Effector memory CD4-positive, alpha-beta T cell (primary cell): ENCODE measurements around the gene TSPAN11.

Source experiments
- DNase-seq, 3 donors: peaks; one replicate each; pipeline ENCODE4 v3.0.0-alpha.2; 2020
- H3K27ac ChIP-seq: 2 replicates; pipeline ENCODE4 v1.7.0; 2013; ENCODE audit warnings: mild to moderate bottlenecking, low read length, moderate library complexity; ENCODE audit not compliant: insufficient read depth, poor library complexity, severe bottlenecking
- H3K27me3 ChIP-seq: replicated peaks from 2 replicates; pipeline ENCODE4 v1.7.0; 2013; ENCODE audit warnings: mild to moderate bottlenecking, low read length; ENCODE audit not compliant: insufficient read depth, control insufficient read depth, poor library complexity, severe bottlenecking
- H3K36me3 ChIP-seq: 2 replicates; pipeline ENCODE4 v1.7.0; 2013; ENCODE audit warnings: mild to moderate bottlenecking, low read length, moderate library complexity; ENCODE audit not compliant: control insufficient read depth, insufficient read depth
- H3K4me1 ChIP-seq: 2 replicates; pipeline ENCODE4 v1.7.0; 2013; ENCODE audit warnings: low read length, mild to moderate bottlenecking; ENCODE audit not compliant: control insufficient read depth, insufficient read depth, poor library complexity, severe bottlenecking
- H3K4me3 ChIP-seq: 2 replicates; pipeline ENCODE4 v1.7.0; 2013; ENCODE audit warnings: low read length, low read depth, mild to moderate bottlenecking; ENCODE audit not compliant: insufficient read depth, poor library complexity, severe bottlenecking
- H3K9me3 ChIP-seq: 2 replicates; pipeline ENCODE4 v1.7.0; 2013; ENCODE audit warnings: mild to moderate bottlenecking, low read length, moderate library complexity; ENCODE audit not compliant: control insufficient read depth

TSPAN11 gene

DNA sequence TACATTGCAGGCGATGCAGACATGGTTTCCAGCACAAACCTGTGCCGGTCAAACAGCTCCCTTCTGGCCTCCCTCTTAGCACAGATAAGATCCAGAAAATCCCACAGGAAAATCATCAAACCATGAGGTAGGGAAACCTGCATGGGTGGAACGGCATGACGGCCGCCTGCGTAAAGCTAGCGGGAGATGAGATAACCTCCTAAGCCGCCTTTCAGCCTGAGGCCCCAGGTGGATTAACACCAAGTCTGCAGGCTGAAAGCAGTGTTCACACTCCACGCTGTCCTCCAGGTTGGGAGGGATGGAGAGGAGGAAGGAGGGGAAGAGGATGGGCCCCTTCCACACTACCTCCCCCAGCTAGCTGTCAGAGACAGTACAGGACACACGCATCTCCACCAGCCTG, 63.8 kb downstream of the TSPAN11 start:
- no peak for DNase-seq
- Histone ChIP-seq H3K27ac (no peak overlapping the region), H3K4me1 (no peaks in the 10 kb centered on the region), H3K36me3 (no peaks in the 10 kb centered on the region), H3K4me3 (no peak overlapping the region), H3K27me3 (no peaks in the 10 kb centered on the region), H3K9me3 (no peaks in the 10 kb centered on the region)

DNA sequence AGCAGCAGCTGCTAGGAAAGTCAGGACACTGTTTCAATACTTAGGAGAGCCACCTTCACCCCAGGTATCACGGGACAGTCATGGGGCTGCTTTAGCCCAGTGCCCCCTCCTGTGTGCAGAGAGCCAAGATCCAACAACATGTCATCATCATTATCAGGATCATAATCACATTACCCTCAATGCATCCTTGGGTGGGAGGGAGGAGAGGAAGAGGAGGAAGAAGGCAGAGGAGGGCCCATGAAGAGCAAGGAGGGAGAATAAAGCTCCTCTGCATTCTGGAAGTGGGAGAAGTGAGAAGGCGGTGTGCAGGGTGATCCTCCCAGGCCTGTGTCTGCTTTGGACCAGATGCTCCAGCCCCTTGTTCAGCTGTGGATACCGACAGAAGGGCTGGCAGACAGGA, 64.2 kb downstream of the TSPAN11 start:
- H3K4me1 ChIP-seq, result no peaks in the 10 kb centered on the region
- no peaks in the 10 kb centered on the region for H3K9me3 ChIP-seq
- no peak overlapping the region for H3K4me3 ChIP-seq
- no peaks in the 10 kb centered on the region for H3K36me3 ChIP-seq
- no peak overlapping the region for H3K27ac ChIP-seq
- no peak for DNase-seq
- no peaks in the 10 kb centered on the region for H3K27me3 ChIP-seq

DNA sequence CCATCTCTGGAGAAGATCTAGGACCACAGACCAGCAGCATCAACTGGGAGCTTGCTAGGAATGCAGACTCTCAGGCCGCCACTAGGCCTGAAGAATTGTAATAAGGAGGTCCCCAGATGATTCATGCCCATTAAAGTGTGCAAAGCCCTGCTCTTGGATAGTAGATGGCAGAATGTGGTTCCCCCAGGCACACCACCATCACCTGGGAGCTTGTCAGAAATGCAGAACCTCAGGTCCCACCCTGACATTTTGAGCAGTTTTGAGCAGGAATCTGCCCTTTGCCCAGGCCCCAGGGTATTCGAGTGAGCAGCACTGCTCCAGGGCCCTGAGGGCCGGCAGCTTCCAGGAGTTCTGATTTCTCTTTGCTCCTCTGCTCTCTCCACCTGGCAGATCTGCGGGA, 64.9 kb downstream of the TSPAN11 start:
- Histone ChIP-seq H3K27me3 (no peaks in the 10 kb centered on the region), H3K9me3 (no peaks in the 10 kb centered on the region), H3K4me3 (no peak overlapping the region), H3K36me3 (no peaks in the 10 kb centered on the region), H3K27ac (no peak overlapping the region), H3K4me1 (no peaks in the 10 kb centered on the region)
- DNase-seq, result no peak

DNA sequence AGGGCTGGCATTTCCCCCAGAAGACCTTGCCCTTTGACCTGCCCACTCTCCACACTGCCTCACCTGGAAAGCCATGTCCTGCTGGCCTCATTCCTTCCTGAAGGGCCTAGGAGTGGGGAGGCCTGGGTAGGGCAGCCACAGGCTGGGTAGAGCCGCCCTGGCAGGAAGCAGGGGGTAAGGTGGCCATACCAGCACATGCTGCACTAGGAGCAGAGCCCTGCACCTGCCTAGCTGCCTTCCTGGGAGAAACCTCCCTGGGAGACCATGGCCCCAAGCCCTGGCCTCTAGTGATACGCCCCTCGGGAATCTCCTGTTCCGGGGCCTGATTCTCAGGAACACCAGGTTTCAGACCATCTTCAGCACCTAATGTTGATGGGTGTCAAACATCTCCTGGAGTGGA, 65.8 kb downstream of the TSPAN11 start:
- no peak overlapping the region for H3K4me3 ChIP-seq
- DNase-seq, result no peak
- H3K4me1 ChIP-seq, result no peaks in the 10 kb centered on the region
- no peaks in the 10 kb centered on the region for H3K27me3 ChIP-seq
- H3K27ac ChIP-seq, result no peak overlapping the region
- no peaks in the 10 kb centered on the region for H3K9me3 ChIP-seq
- no peaks in the 10 kb centered on the region for H3K36me3 ChIP-seq

DNA sequence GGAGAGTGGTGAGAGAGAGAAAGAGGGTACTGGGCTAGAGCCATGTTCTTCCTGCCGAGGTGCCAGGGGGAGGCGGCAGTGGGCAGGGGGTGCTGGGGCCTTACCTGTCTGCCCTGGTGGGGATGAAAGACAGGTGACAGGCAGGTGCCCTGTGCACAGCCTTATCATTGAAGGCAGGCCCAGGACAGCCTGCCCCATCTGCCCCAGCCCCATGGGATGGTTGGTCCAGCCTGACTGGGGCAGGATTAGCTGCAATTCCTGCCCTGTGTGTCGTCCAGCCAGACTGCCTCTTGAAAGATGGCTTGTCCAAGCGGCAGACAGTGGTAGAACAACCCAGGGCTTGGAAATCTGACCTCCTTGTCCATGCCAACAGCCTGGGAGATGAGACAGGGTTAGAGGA, 67.2 kb downstream of the TSPAN11 start:
- DNase-seq, result no peak
- H3K36me3 ChIP-seq, result no peaks in the 10 kb centered on the region
- H3K9me3 ChIP-seq, result no peaks in the 10 kb centered on the region
- H3K4me3 ChIP-seq, result no peak overlapping the region
- H3K27ac ChIP-seq, result no peak overlapping the region
- H3K4me1 ChIP-seq, result no peaks in the 10 kb centered on the region
- H3K27me3 ChIP-seq, result no peaks in the 10 kb centered on the region

DNA sequence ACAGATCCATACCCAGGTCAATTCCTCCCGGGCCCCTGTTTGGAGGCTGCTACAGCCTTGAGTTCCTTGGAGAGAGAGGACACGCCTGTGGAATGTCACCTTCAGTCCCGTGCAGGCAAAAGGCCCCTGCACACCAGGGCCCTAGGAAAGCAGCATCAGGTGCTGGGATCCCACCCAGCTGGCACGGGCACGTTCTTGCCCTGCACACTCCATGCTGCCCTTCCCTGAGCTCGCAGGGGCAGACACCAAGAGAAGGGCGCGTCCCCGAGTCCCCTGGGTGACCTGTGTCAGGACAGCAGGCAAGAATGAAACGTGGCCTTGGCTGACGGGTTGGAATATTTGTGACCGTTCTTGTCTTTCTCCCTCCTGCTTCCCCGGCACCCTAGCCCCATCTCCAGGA, 67.7 kb downstream of the TSPAN11 start:
- H3K27me3 ChIP-seq, result no peaks in the 10 kb centered on the region
- no peak overlapping the region for H3K27ac ChIP-seq

DNA sequence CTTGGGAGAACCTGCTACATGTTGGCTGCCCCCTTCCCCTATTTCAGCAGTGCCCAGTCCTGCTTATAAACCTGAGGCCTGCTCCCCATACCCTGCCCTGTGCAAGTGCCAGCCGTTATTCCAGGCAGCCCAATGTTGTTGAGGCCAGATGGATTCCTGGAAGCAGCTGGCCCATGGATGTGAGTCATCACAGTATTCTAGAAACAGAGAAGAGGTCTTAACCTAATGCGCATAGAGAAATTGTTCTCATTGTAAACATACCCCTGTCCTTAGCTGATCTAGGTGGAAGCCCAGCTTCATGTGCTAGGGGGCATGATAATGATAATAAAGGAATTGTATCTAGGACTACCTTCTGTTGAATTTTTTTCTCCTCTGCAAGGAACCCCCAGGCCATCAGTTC, 69.7 kb downstream of the TSPAN11 start:
- Histone ChIP-seq H3K27ac (no peak overlapping the region), H3K36me3 (no peaks in the 10 kb centered on the region), H3K4me1 (no peaks in the 10 kb centered on the region), H3K4me3 (no peak overlapping the region), H3K27me3 (no peaks in the 10 kb centered on the region), H3K9me3 (no peaks in the 10 kb centered on the region)
- DNase-seq, result no peak

More for the DNA sequence above, 67.7 kb downstream of the TSPAN11 start:
- Histone ChIP-seq H3K4me1 (no peaks in the 10 kb centered on the region), H3K9me3 (no peaks in the 10 kb centered on the region), H3K36me3 (no peaks in the 10 kb centered on the region), H3K4me3 (no peak overlapping the region)
- no peak for DNase-seq

DNA sequence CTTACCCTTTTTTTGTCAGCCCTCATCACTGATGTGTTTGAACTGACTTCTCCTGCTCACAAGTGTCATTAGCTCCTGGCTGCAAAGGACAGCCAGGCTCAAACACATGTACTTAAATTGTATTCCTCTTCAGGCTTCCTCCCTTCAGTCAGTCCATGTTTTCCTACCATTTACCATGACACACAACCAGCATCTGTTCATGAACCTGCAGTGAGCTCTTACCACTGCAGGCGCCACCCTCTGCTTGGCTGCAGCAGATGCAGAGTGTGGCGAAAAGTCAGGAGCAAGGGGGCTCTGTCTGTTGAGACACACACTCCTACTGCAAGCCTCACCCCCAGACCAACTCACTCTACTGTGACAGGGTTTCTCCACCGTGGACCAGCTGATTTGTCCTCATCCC, 70.2 kb downstream of the TSPAN11 start:
- Histone ChIP-seq H3K27me3 (no peaks in the 10 kb centered on the region), H3K27ac (no peak overlapping the region)

DNA sequence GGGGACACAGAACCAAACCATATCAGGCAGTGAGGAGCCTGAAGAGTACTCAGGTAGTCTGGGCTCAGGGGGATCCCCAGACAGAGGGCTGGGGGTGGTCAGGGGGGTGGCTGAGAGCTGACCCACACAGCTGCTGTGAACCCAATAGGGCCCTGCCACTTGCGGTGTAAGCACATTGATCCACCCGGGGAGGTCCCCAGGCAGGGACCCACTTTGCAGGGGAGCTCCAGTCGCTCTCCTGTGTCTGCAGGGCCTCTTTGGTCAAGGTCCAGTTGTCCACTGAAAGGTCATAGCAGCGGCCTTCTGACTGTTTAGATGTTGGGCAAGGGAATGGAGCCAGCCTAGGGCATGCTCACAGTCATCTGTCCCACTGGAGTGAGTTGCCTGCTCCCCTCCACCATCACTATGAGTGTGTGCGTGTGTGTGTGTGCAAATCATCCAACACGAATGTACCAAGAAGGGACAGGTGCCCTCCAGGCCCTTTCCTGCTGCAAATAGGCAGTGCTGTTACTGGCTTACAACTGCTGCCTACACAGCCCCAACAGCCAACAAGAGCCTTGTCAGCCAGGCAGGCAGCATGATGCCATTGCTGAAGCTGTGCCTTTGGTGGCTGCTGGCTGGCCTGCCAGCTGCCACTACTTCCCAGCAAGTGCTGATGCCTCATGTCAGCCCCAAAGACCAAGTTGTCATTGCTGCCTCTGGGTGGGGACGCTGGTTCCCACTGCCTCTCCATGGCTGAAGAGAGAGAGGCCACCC, 71.3 kb downstream of the TSPAN11 start:
- DNase-seq, result no peak
- no peaks in the 10 kb centered on the region for H3K36me3 ChIP-seq
- no peaks in the 10 kb centered on the region for H3K27me3 ChIP-seq
- H3K27ac ChIP-seq, result no peak overlapping the region
- H3K4me1 ChIP-seq, result no peaks in the 10 kb centered on the region
- no peaks in the 10 kb centered on the region for H3K9me3 ChIP-seq
- H3K4me3 ChIP-seq, result no peak overlapping the region

More for the DNA sequence above, 70.2 kb downstream of the TSPAN11 start:
- Histone ChIP-seq H3K36me3 (no peaks in the 10 kb centered on the region), H3K4me3 (no peak overlapping the region), H3K9me3 (no peaks in the 10 kb centered on the region), H3K4me1 (no peaks in the 10 kb centered on the region)
- no peak for DNase-seq

DNA sequence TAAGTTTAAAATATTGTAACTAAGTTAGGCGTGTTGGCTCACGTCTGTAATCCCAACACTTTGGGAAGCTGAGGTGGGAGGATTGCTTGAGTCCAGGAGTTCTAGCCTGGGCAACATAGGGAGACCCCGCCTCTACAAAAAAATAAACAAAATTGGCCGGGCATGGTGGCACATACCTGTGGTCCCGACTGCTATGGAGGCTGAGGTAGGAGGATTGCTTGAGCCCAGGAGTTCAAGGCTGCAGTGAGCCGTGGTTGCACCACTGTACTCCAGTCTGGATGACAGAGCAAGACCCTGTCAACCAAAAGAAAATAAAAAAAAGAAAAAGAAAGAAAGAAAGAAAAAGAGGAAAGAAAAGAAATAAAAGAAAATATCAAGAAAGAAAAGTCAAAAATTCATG, 72.5 kb downstream of the TSPAN11 start:
- no peak for DNase-seq
- H3K27ac ChIP-seq, result no peak overlapping the region
- no peaks in the 10 kb centered on the region for H3K36me3 ChIP-seq
- H3K9me3 ChIP-seq, result no peaks in the 10 kb centered on the region
- H3K4me1 ChIP-seq, result no peaks in the 10 kb centered on the region
- H3K4me3 ChIP-seq, result no peak overlapping the region
- H3K27me3 ChIP-seq, result no peaks in the 10 kb centered on the region
